PC-3 (cell line): Measurements from ENCODE around the gene BMP7. TPM values are rescaled to one million over a fixed set of nuclear protein-coding genes. Genes with fewer than 3 reads are reported as not detected.

ENCODE experiments used
- ATAC-seq: fragments of 200-7000 bp; cut with Tn5 transposase; 2 replicates; pipeline ENCODE4 v1.9.1; 2020; ENCODE audit warnings: mild to moderate bottlenecking, moderate library complexity
- BruUV-seq: library from RNA; stranded (reverse); fragments of 400-500 nt; replicated peaks from 2 replicates; lab custom pipeline; 2021; lab: Mats Ljungman, UMichigan
- CTCF ChIA-PET: fragments of 300-600 bp; sonication (Branson Sonifier 250); formaldehyde crosslinking; loops from one replicate; lab custom pipeline; 2022; ENCODE audit warnings: antibody characterized with exemption; lab: Charles Lee
- POLR2A ChIA-PET: fragments of 300-600 bp; sonication (Branson Sonifier 250); formaldehyde crosslinking; loops from one replicate; lab custom pipeline; 2022; ENCODE audit warnings: antibody characterized with exemption; ENCODE audit not compliant: unreplicated experiment; lab: Charles Lee
- DNase-seq: peaks from one replicate; pipeline ENCODE4 v3.0.0-alpha.2; 2015
- H2AFZ ChIP-seq: fragments of 300-600 bp; sonication (generic); 2 replicates; pipeline ENCODE4 v1.6.0; 2016; ENCODE audit warnings: antibody characterized with exemption, low read length
- H3F3A ChIP-seq: fragments of 300-600 bp; sonication (generic); one replicate; pipeline ENCODE4 v1.6.0; 2017; ENCODE audit warnings: antibody characterized with exemption, low read length, control low read depth, mild to moderate bottlenecking; ENCODE audit not compliant: unreplicated experiment
- H3K27ac ChIP-seq: fragments of 300-600 bp; sonication (generic); 2 replicates; pipeline ENCODE4 v1.5.1; 2016; ENCODE audit warnings: mild to moderate bottlenecking, low read length
- H3K27me3 ChIP-seq: fragments of 300-600 bp; sonication (generic); 2 replicates; pipeline ENCODE4 v1.6.1; 2016; ENCODE audit warnings: low read length, mixed read lengths
- H3K36me3 ChIP-seq: fragments of 300-600 bp; sonication (generic); 2 replicates; pipeline ENCODE4 v1.6.1; 2016; ENCODE audit warnings: low read depth, mixed run types, low read length, mixed read lengths
- H3K4me1 ChIP-seq: fragments of 300-600 bp; sonication (generic); 2 replicates; pipeline ENCODE4 v1.5.1; 2016; ENCODE audit warnings: low read length; ENCODE audit not compliant: insufficient read depth
- H3K4me2 ChIP-seq: fragments of 300-600 bp; sonication (generic); 2 replicates; pipeline ENCODE4 v1.6.0; 2016; ENCODE audit warnings: low read length
- H3K4me3 ChIP-seq: fragments of 300-600 bp; sonication (generic); 2 replicates; pipeline ENCODE4 v1.5.1; 2016; ENCODE audit warnings: mild to moderate bottlenecking, low read length, mixed read lengths
- H3K79me2 ChIP-seq: fragments of 300-600 bp; sonication (generic); 2 replicates; pipeline ENCODE4 v1.6.1; 2017; ENCODE audit warnings: low read length, mixed read lengths
- H3K9ac ChIP-seq: fragments of 300-600 bp; sonication (generic); 2 replicates; pipeline ENCODE4 v1.6.0; 2016; ENCODE audit warnings: mild to moderate bottlenecking, low read length
- H3K9me2 ChIP-seq: fragments of 300-600 bp; sonication (generic); replicated peaks from 2 replicates; pipeline ENCODE4 v1.6.1; 2016; ENCODE audit warnings: mixed run types, low read length, mixed read lengths
- H3K9me3 ChIP-seq: fragments of 300-600 bp; sonication (generic); 2 replicates; pipeline ENCODE4 v1.6.1; 2016; ENCODE audit warnings: low read length, mixed read lengths
- H4K20me1 ChIP-seq: fragments of 300-600 bp; sonication (generic); 2 replicates; pipeline ENCODE4 v1.6.1; 2016; ENCODE audit warnings: low read length, mixed read lengths
- EZH2 ChIP-seq: fragments of 300-600 bp; sonication (generic); IDR thresholded peaks from one replicate; pipeline ENCODE4 v1.6.1; 2017; ENCODE audit warnings: antibody characterized with exemption, mild to moderate bottlenecking, low read length; ENCODE audit not compliant: unreplicated experiment
- EZH2phosphoT487 ChIP-seq: fragments of 300-600 bp; sonication (generic); IDR thresholded peaks from 2 replicates; pipeline ENCODE4 v1.6.1; 2018; ENCODE audit warnings: mild to moderate bottlenecking, antibody characterized with exemption, low read length, borderline replicate concordance
- intact Hi-C: fragments of 100-400 bp; cut with micrococcal nuclease; formaldehyde crosslinking; loops from 2 replicates; pipeline ENCODE4 v1.9.0; 2023
- total RNA-seq: library from RNA; depleted of rRNA; stranded (reverse); fragments of >200 nt; gene quantifications from 2 replicates; pipeline ENCODE4 v1.2.3, GENCODE V29; 2014
- TF ChIP-seq, protein P1 (sequence below): fragments of 300-600 bp; sonication (generic); conservative IDR thresholded peaks from 2 replicates; pipeline ENCODE4 v1.5.1; 2017; ENCODE audit warnings: antibody characterized with exemption, low read depth, mild to moderate bottlenecking, low read length

Gene BMP7
- total RNA-seq, 1 experiment from 2014 or later: not detected

- ChIA-PET CTCF (interaction anchor here (0.5 kb wide), 1 partner anchor 22 kb away, joined by 5 read pairs; no protein-coding TSS in a partner anchor), POLR2A (no interaction called here)
- Histone ChIP-seq H3K27ac (no peak overlapping the region), H3K27me3 (peaks cover 97% of the 10 kb centered on the region), H3K36me3 (no peaks in the 10 kb centered on the region), H3K9ac (no peak overlapping the region), H3K4me3 (no peak overlapping the region), H3K4me2 (no peak overlapping the region), H3K9me2 (no peaks in the 10 kb centered on the region), H3K79me2 (no peaks in the 10 kb centered on the region), H4K20me1 (no peaks in the 10 kb centered on the region), H3K4me1 (no peaks in the 10 kb centered on the region), H3K9me3 (no peaks in the 10 kb centered on the region), H3F3A (no peaks in the 10 kb centered on the region), H2AFZ (no peak overlapping the region)
- BruUV-seq: no TSS peak
- no peak for DNase-seq
- ATAC-seq: no peak
- intact Hi-C loops: no loop called here
- TF ChIP-seq, protein P1, sequence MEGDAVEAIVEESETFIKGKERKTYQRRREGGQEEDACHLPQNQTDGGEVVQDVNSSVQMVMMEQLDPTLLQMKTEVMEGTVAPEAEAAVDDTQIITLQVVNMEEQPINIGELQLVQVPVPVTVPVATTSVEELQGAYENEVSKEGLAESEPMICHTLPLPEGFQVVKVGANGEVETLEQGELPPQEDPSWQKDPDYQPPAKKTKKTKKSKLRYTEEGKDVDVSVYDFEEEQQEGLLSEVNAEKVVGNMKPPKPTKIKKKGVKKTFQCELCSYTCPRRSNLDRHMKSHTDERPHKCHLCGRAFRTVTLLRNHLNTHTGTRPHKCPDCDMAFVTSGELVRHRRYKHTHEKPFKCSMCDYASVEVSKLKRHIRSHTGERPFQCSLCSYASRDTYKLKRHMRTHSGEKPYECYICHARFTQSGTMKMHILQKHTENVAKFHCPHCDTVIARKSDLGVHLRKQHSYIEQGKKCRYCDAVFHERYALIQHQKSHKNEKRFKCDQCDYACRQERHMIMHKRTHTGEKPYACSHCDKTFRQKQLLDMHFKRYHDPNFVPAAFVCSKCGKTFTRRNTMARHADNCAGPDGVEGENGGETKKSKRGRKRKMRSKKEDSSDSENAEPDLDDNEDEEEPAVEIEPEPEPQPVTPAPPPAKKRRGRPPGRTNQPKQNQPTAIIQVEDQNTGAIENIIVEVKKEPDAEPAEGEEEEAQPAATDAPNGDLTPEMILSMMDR: no peak
- TF ChIP-seq EZH2phosphoT487 (no peak), EZH2 (no peak)
Observed at GRCh38 chr20:57309544-57310115, 43.2 kb upstream of the BMP7 start.

DNA sequence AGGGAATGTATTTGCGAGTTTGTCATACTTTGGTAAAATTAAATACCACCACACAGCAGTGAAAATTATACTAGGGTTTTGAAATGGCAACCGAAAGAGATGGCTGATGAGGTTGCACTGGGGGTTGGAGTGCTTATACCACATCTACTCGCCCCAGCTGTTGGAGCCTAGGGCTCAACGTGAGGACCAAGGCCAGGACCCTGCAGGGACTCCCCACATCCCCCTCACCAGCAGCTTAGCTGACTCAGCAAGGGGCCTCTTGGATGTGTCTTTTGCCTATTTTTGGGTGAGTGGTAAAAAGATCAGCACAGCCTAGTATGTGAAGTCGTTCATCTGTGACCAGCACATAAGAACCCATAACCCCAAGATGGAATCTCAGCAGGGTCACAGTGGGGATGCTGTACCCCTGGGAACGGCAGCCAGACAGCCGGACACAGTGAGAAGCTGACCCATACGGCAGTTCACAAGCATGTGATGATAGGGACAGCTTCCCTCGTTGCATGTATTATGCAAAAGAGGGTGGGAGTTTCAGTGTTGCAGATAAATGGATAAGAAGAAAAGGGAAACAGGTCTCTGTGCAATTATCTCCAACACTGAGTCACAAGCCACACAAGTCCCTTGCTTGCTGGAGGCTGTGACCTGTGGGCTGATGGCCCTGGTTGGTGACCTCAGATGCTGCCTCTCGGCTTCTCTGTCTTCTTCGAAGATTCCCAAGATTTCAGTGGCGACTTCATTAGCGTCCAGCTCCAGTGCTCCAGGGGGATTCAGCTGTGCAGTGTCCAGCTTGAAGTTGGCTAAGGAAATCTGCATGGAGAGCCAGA is 42.2 kb upstream of the BMP7 start:
- Histone ChIP-seq H3K79me2 (no peaks in the 10 kb centered on the region), H3F3A (no peaks in the 10 kb centered on the region), H3K4me1 (no peaks in the 10 kb centered on the region), H3K9ac (no peak overlapping the region), H2AFZ (no peak overlapping the region), H3K36me3 (no peaks in the 10 kb centered on the region), H3K27me3 (peaks cover 97% of the 10 kb centered on the region), H3K9me2 (no peaks in the 10 kb centered on the region), H3K4me2 (no peak overlapping the region), H3K27ac (no peak overlapping the region), H3K4me3 (no peak overlapping the region), H3K9me3 (no peaks in the 10 kb centered on the region), H4K20me1 (no peaks in the 10 kb centered on the region)
- POLR2A ChIA-PET: no interaction called here
- intact Hi-C loops: no loop called here
- no TSS peak for BruUV-seq
- CTCF ChIA-PET: no interaction called here
- TF ChIP-seq, protein P1: no peak
- TF ChIP-seq EZH2phosphoT487 (no peak), EZH2 (no peak)
- no peak for DNase-seq
- no peak for ATAC-seq

DNA sequence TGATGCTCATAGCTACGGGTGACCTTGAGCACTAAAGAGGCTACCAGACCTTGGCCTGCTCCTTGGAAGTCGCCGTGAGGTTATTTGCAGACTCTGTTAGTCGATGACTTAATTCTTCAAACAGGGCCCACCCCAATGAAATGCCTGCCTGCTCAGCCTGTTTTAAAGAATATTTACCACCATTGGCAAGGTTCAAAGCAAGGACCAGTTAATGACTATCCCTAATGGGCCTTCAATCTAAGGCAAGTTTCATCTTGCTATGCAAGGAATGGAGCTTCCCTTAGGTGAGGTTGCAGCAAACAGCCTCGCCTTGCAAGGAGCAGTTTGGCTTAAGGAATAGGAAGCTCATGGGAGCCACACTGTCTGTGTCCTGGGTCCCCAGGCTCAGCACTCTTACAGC is 40.3 kb upstream of the BMP7 start:
- H3K4me2 ChIP-seq: no peak overlapping the region
- H2AFZ ChIP-seq: no peak overlapping the region
- CTCF ChIA-PET: no interaction called here
- H3K27me3 ChIP-seq: peaks cover 92% of the 10 kb centered on the region
- no TSS peak for BruUV-seq
- TF ChIP-seq EZH2: no peak
- TF ChIP-seq EZH2phosphoT487: no peak
- TF ChIP-seq, protein P1: no peak
- no peaks in the 10 kb centered on the region for H3K79me2 ChIP-seq
- no peaks in the 10 kb centered on the region for H4K20me1 ChIP-seq
- H3K9ac ChIP-seq: no peak overlapping the region
- H3K36me3 ChIP-seq: no peaks in the 10 kb centered on the region
- H3K9me3 ChIP-seq: no peaks in the 10 kb centered on the region
- DNase-seq (no peak), ATAC-seq (no peak)
- H3K9me2 ChIP-seq: no peaks in the 10 kb centered on the region
- POLR2A ChIA-PET: no interaction called here
- H3K27ac ChIP-seq: no peak overlapping the region
- no peaks in the 10 kb centered on the region for H3K4me1 ChIP-seq
- intact Hi-C loops: no loop called here
- H3K4me3 ChIP-seq: no peak overlapping the region
- H3F3A ChIP-seq: no peaks in the 10 kb centered on the region
